ENCODE data around the gene SLC9A6.

SLC9A6 gene

GRCh38 chrX:135985157-135985972, at the start of gene SLC9A6:
SLC9A6 (plus strand) TSS chrX:135985435; CDS start chrX:135985659, 224 bp downstream.
- DNase-seq (ENCODE audit: low spot score in 2 of 2): peak; percentile 35 to 72
- H3K4me3 Mint-ChIP-seq: peak within 1 kb of the TSS; percentile 86
- ATAC-seq: peak; percentile 92
- no peaks in the 10 kb centered on the region for H3K9me3 Mint-ChIP-seq
- peak within 1 kb of the TSS; percentile 93 for H3K27ac Mint-ChIP-seq
- H3K4me1 Mint-ChIP-seq: peaks cover 49% of the 10 kb centered on the region
- H3K36me3 Mint-ChIP-seq: peaks cover 5% of the 10 kb centered on the region

- Mint-ChIP-seq H3K4me3 (no peak overlapping the region), H3K27ac (no peak overlapping the region), H3K4me1 (no peaks in the 10 kb centered on the region), H3K36me3 (no peaks in the 10 kb centered on the region), H3K9me3 (peaks cover 3% of the 10 kb centered on the region)
- DNase-seq (ENCODE audit: low spot score in 2 of 2) (no peak), ATAC-seq (no peak)
These were observed 40.7 kb upstream of the SLC9A6 start for GRCh38 chrX:135944486-135944885.

GRCh38 chrX:135951291-135951690, 33.9 kb upstream of the SLC9A6 start:
- H3K36me3 Mint-ChIP-seq: no peaks in the 10 kb centered on the region
- ATAC-seq (no peak), DNase-seq (ENCODE audit: low spot score in 2 of 2) (no peak)
- no peak overlapping the region for H3K4me3 Mint-ChIP-seq
- H3K4me1 Mint-ChIP-seq: no peaks in the 10 kb centered on the region
- no peaks in the 10 kb centered on the region for H3K9me3 Mint-ChIP-seq
- H3K27ac Mint-ChIP-seq: peak overlapping the region; percentile 11

- Mint-ChIP-seq H3K4me1 (peaks cover 38% of the 10 kb centered on the region), H3K27ac (peak overlapping the region; percentile 96), H3K9me3 (no peaks in the 10 kb centered on the region), H3K4me3 (peak overlapping the region; percentile 92), H3K36me3 (peaks cover 26% of the 10 kb centered on the region)
- DNase-seq (ENCODE audit: low spot score in 2 of 2) (no peak), ATAC-seq (no peak)
These were observed 12.1 kb upstream of the SLC9A6 start for GRCh38 chrX:135973025-135973547.

GRCh38 chrX:135973548-135974278, 11.5 kb upstream of the SLC9A6 start, which contains the start of gene MMGT1:
MMGT1 (minus strand) TSS chrX:135973988; CDS start chrX:135973675, 313 bp downstream.
- Mint-ChIP-seq H3K9me3 (no peaks in the 10 kb centered on the region), H3K27ac (peak within 1 kb of the TSS; percentile 96), H3K4me1 (peaks cover 42% of the 10 kb centered on the region), H3K36me3 (peaks cover 23% of the 10 kb centered on the region), H3K4me3 (peak within 1 kb of the TSS; percentile 92)
- peak; percentile 59 to 85 for DNase-seq (ENCODE audit: low spot score in 2 of 2)
- peak; percentile 87 for ATAC-seq

GRCh38 chrX:135974279-135974856, 10.9 kb upstream of the SLC9A6 start:
- no peak overlapping the region for H3K27ac Mint-ChIP-seq
- ATAC-seq (peak; percentile 15), DNase-seq (ENCODE audit: low spot score in 2 of 2) (peak; percentile 13 to 57)
- H3K4me1 Mint-ChIP-seq: peaks cover 48% of the 10 kb centered on the region
- peaks cover 23% of the 10 kb centered on the region for H3K36me3 Mint-ChIP-seq
- H3K4me3 Mint-ChIP-seq: peak overlapping the region; percentile 69
- no peaks in the 10 kb centered on the region for H3K9me3 Mint-ChIP-seq

GRCh38 chrX:135975421-135975820, 9.8 kb upstream of the SLC9A6 start:
- Mint-ChIP-seq H3K9me3 (no peaks in the 10 kb centered on the region), H3K27ac (no peak overlapping the region), H3K36me3 (peaks cover 15% of the 10 kb centered on the region), H3K4me1 (peaks cover 49% of the 10 kb centered on the region), H3K4me3 (no peak overlapping the region)
- no peak for ATAC-seq
- DNase-seq (ENCODE audit: low spot score in 2 of 2): no peak

GRCh38 chrX:135977611-135978010, 7.6 kb upstream of the SLC9A6 start:
- Mint-ChIP-seq H3K9me3 (no peaks in the 10 kb centered on the region), H3K4me1 (peaks cover 54% of the 10 kb centered on the region), H3K36me3 (peaks cover 11% of the 10 kb centered on the region), H3K27ac (peak overlapping the region; percentile 83), H3K4me3 (peak overlapping the region; percentile 56)
- ATAC-seq (peak; percentile 86), DNase-seq (ENCODE audit: low spot score in 2 of 2) (no peak)

GRCh38 chrX:135981010-135981409, 4.2 kb upstream of the SLC9A6 start:
- ATAC-seq (no peak), DNase-seq (ENCODE audit: low spot score in 2 of 2) (no peak)
- Mint-ChIP-seq H3K9me3 (no peaks in the 10 kb centered on the region), H3K4me3 (no peak overlapping the region), H3K4me1 (peaks cover 58% of the 10 kb centered on the region), H3K36me3 (no peaks in the 10 kb centered on the region), H3K27ac (peak overlapping the region; percentile 61)

- H3K4me3 Mint-ChIP-seq: no peak overlapping the region
- no peaks in the 10 kb centered on the region for H3K36me3 Mint-ChIP-seq
- peaks cover 58% of the 10 kb centered on the region for H3K4me1 Mint-ChIP-seq
- no peak for DNase-seq (ENCODE audit: low spot score in 2 of 2)
- peak overlapping the region; percentile 61 for H3K27ac Mint-ChIP-seq
- H3K9me3 Mint-ChIP-seq: no peaks in the 10 kb centered on the region
- ATAC-seq: no peak
These were observed 3.6 kb upstream of the SLC9A6 start for GRCh38 chrX:135981668-135982067.

- ATAC-seq (no peak), DNase-seq (ENCODE audit: low spot score in 2 of 2) (no peak)
- Mint-ChIP-seq H3K4me1 (peaks cover 51% of the 10 kb centered on the region), H3K36me3 (no peaks in the 10 kb centered on the region), H3K27ac (peak overlapping the region; percentile 93), H3K4me3 (peak overlapping the region; percentile 86), H3K9me3 (no peaks in the 10 kb centered on the region)
These were observed 2.4 kb upstream of the SLC9A6 start for GRCh38 chrX:135982860-135983259.

GRCh38 chrX:135984256-135984655, 979 bp upstream of the SLC9A6 start:
- peak overlapping the region; percentile 86 for H3K4me3 Mint-ChIP-seq
- no peak for DNase-seq (ENCODE audit: low spot score in 2 of 2)
- ATAC-seq: no peak
- H3K36me3 Mint-ChIP-seq: no peaks in the 10 kb centered on the region
- H3K4me1 Mint-ChIP-seq: peaks cover 46% of the 10 kb centered on the region
- H3K9me3 Mint-ChIP-seq: no peaks in the 10 kb centered on the region
- H3K27ac Mint-ChIP-seq: peak overlapping the region; percentile 93

- DNase-seq (ENCODE audit: low spot score in 2 of 2) (no peak), ATAC-seq (peak; percentile 4)
- no peaks in the 10 kb centered on the region for H3K9me3 Mint-ChIP-seq
- H3K4me3 Mint-ChIP-seq: peak overlapping the region; percentile 86
- peak overlapping the region; percentile 93 for H3K27ac Mint-ChIP-seq
- H3K36me3 Mint-ChIP-seq: peaks cover 5% of the 10 kb centered on the region
- peaks cover 49% of the 10 kb centered on the region for H3K4me1 Mint-ChIP-seq
These were observed 461 bp upstream of the SLC9A6 start for GRCh38 chrX:135984791-135985156.

GRCh38 chrX:135985973-135986310, 707 bp downstream of the SLC9A6 start:
- ATAC-seq: no peak
- Mint-ChIP-seq H3K9me3 (no peaks in the 10 kb centered on the region), H3K4me3 (peak overlapping the region; percentile 86), H3K36me3 (peaks cover 5% of the 10 kb centered on the region), H3K27ac (peak overlapping the region; percentile 87), H3K4me1 (peaks cover 47% of the 10 kb centered on the region)
- DNase-seq (ENCODE audit: low spot score in 2 of 2): no peak

GRCh38 chrX:135988245-135988644, 3.0 kb downstream of the SLC9A6 start:
- Mint-ChIP-seq H3K36me3 (peaks cover 11% of the 10 kb centered on the region), H3K4me3 (no peak overlapping the region), H3K9me3 (no peaks in the 10 kb centered on the region), H3K27ac (no peak overlapping the region), H3K4me1 (peaks cover 45% of the 10 kb centered on the region)
- ATAC-seq (no peak), DNase-seq (ENCODE audit: low spot score in 2 of 2) (no peak)
